GM19099 (cell line): Measurements from ENCODE around the gene TMEM185B.

ENCODE experiments used
- POLR2A ChIP-seq: IDR thresholded peaks from 3 replicates; pipeline ENCODE4 v1.6.1; 2011; ENCODE audit warnings: low read depth; ENCODE audit not compliant: insufficient read length; ENCODE audit errors: extremely low read depth

Gene TMEM185B

DNA sequence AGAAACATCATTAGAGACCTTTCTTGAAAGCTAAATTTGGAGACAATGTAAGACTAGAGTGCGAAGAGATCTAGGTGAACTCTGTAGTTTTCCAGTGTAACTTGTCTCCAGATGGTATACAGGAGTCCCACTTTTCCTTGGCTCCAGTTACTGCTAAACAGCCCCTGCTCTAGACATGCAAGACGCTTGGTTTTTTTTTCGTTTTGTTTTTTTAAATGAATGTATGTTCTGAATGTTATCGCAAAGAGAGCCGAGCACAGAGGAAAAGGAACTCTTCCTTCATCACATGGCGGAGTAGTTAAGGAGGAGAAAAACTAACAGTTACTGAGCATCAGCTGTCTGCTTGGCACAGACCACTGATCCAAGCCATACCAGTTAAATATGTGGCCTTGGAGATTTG, 31.9 kb upstream of the TMEM185B start:
- TF ChIP-seq POLR2A = no peak

GRCh38 chr2:120254178-120254577, 31.0 kb upstream of the TMEM185B start:
- TF ChIP-seq POLR2A = no peak

DNA sequence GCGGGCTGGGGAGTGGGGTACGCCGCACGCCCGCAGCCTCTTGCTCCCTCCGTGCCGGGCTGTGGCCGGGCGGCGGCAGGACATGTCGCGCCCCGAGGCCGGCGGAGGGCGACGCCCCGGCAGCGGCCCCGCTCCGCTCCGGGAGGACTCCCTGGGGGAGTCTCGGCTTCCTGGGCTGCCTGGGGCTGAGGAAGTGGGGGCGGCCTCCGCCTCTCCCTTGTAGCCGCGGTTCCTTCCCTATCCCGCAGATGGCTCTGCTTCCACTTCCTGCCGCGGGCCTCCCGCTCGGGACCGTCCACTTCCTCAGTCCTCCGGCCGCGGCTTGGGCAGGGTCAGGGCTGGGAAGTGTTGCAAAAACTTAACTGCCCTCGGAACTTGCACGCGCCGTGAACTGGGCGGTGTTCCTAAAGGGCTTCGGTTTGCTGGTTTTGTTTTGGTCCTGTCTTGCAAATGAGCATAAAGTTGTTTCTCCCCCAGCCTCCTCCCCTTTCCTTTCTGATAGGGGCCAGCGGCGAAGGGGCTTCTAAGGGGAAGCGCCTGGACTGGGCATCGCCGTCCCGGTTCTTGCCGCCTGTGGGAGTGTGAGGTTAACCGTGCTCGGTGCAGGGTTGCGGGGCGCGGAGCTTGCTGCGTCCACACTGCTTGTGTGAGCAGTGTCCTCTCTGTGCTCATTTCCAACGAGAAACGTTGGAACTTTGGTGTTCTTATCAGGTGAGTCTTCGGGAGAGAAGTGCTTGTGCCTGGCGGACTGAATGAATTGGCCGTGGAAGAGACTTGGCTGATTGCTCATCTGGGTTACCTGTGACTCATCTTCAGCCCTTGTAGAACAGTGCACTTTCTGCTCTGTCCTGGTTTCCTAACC, 30.1 kb upstream of the TMEM185B start:
- TF ChIP-seq POLR2A = no peak

DNA sequence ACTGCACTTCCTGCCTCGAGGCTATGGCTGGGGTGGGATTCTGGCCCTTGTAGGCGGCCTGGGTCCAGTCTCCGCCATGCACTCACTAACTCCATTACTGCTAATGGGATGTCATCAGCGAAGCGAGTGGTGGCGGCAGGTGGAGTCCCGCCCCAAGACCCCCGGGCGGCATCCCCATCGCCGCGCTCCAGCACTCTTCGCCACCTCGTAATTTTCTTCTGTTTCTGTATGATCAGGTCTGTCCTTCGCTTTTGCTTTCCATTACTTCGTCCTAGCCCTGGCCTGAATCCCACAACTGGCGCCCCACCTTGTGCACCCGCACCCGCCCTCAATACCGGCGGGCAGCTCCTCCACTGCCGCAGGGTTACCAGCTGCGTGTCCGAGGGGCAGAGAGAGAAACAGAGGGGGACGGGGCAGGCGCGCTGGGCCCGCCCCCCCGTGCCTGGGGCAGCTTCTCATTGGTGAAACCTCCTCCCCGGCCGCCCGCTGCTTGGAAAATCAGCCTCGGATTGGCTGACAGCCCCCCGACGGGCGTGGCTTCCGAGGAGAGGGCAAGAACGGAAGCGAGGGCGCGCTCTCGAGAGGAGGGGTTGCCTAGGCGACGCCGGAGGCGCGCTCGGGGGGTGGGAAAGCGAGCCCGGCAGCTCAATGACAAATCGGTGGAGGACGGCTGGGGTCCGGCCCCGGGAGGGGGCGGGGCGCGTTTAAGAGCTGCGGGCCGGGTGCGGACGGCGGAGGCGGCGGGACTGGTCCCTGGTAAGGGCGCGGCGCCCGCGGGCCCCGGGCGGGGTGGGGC, 29.2 kb upstream of the TMEM185B start, which contains the start of gene RALB:
TSS of gene RALB (plus strand) at position 628 of the 796 bp plus-strand sequence. CDS start 25,813 bp downstream, outside the sequence.
- peak; percentile 74 for TF ChIP-seq POLR2A

- no peak for TF ChIP-seq POLR2A
These were observed 28.7 kb upstream of the TMEM185B start for GRCh38 chr2:120251880-120252224.

- TF ChIP-seq POLR2A = no peak
These were observed 27.9 kb upstream of the TMEM185B start for GRCh38 chr2:120251078-120251477.

DNA sequence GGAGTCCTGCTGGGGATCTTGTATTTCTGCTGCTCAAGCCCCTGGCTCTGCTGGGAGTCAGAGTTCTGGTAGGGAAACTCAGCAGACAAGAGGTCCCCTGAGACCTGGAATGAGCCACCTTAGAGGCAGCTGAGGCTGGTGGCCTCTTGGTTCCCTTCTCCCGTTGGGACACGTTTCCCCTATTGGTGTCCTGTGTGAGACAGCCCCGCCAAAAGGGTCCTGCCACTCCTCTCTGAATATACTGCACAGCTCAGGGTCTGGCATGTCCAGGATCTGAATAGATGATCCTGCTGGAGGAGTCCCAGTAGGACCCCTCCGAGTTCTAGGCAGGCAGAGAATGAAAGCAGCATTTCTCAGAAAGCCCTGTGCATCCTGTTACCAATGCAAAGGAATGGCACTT, 27.4 kb upstream of the TMEM185B start:
- no peak for TF ChIP-seq POLR2A

DNA sequence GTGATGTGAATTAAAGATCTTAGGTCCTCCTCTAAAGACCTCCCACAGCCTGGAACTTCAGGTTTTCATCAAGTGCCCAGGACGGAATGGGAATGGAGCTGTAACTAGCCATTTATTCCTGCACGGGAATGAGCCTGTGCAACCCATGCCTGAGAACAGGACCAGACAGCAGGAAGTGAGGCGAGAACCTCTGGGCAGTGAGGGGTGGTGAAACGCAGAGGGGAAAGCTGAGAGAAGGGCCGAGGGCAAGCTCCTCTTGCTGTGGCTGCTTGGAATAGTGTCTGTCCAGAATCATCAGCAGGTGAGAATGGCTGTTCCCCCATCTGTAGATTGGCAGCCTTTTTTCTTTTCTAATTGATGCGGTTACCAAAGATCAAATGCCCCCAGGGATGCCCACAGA, 24.7 kb upstream of the TMEM185B start:
- TF ChIP-seq POLR2A = no peak

DNA sequence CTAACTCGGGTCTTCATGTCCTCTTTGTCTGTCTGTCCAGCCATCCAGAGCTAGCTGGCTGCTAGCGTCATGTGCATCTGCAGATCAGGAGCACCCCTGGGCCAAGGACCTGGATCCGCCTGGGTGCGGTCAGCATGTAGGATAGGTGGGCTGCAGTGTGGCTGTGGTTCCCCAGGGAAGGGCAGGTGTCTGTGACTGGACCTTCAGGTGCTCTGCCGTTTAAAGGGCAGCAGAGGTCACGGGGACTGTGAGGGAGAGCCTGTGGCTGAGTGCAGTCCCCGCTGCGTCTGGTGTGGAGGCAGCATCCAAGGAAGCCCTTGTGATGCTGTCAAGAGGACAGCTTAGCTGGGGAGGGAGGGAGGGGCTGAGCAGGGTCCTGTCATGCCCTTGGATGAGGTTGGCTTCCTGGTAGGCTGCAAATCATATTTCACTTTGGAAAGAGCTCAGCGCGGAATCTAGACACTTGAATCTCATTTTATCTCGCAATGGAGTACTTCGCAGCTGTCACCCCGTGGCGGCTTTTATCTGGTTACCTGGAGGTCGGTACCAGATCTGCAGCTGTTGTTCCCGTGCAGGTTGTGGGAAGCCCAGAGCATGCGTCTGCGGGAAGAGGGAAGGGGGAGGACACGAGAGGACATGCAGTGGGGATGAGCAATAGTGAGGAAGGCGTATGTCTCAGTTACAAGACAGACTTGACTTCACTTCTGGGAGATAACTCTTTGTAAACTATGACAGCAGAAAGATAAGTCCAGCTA, 23.5 kb upstream of the TMEM185B start:
- TF ChIP-seq POLR2A = no peak

DNA sequence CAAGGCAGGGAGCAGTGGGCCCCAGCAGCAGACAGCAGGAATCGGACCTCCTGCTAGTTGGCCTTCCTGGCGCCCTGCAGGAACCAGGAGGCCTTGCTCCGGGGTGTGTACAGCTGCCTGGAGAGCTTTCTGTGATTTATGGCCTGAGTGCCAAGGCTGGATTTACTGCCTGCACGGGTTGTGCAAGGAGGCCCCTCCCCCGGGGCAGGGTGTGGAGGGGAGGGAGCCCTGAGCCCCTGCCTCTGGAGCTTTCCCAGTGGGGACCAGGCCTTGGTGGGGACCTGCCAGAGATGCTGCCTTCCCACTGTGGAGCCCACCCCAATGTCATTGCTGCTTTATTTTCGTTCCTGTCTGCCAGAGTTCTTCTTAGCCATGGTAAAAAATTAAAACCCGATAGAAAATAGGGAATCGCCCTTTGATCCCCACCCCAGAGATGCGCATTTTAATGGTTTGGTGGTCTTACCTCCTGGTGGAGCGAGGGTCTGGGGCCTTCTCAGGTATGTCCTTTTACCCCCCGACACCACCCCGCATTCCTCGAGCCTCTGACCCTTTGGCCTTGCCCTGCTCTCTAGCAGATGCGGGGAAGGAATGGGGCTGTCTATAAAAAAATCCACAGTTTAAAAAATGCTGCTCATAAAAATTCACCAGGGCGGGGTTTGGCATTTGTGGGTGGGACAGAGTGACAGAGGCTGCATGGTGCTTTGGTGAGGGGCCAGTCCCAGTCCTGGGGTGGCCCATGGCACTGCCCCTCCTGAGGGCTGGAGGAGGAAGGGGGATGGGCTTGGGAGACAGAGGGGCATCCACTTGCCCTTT, 22.5 kb upstream of the TMEM185B start:
- no peak for TF ChIP-seq POLR2A

- TF ChIP-seq POLR2A = no peak
These were observed 21.7 kb upstream of the TMEM185B start for GRCh38 chr2:120244656-120245519.

GRCh38 chr2:120243875-120244553, 20.8 kb upstream of the TMEM185B start:
- no peak for TF ChIP-seq POLR2A

GRCh38 chr2:120243211-120243610, 20.0 kb upstream of the TMEM185B start:
- TF ChIP-seq POLR2A = no peak
